Measurements from ENCODE around the gene OLR1. TPM values are rescaled to one million over a fixed set of nuclear protein-coding genes. Genes with fewer than 3 reads are reported as not detected.

OLR1 gene
- total RNA-seq, 1 donor from 2014 or later, result 0.55 TPM

- H3K9me3 ChIP-seq (replicated peaks), result no peaks in the 10 kb centered on the region
- H3K27me3 ChIP-seq (ENCODE audit: low read depth), result no peaks in the 10 kb centered on the region
- no peaks in the 10 kb centered on the region for H3K36me3 ChIP-seq
- DNase-seq, result no peak
- no peak overlapping the region for H3K4me3 ChIP-seq
- peaks cover 22% of the 10 kb centered on the region for H3K4me1 ChIP-seq
- TF ChIP-seq CTCF (IDR thresholded peaks at IDR 0.05; ENCODE audit: borderline replicate concordance), result no peak
- intact Hi-C loops (cut with micrococcal nuclease), result no loop called here
- H3K27ac ChIP-seq (replicated peaks), result no peak overlapping the region
Observed at GRCh38 chr12:10155966-10156365, 16.0 kb downstream of the OLR1 start.

- Histone ChIP-seq H3K27me3 (ENCODE audit: low read depth) (no peaks in the 10 kb centered on the region), H3K4me3 (peak overlapping the region; percentile 71), H3K4me1 (peaks cover 14% of the 10 kb centered on the region), H3K27ac (replicated peaks) (peak overlapping the region; percentile 86), H3K9me3 (replicated peaks) (no peaks in the 10 kb centered on the region), H3K36me3 (no peaks in the 10 kb centered on the region)
- TF ChIP-seq CTCF (IDR thresholded peaks at IDR 0.05; ENCODE audit: borderline replicate concordance), result no peak
- intact Hi-C loops (cut with micrococcal nuclease), result no loop called here
- no peak for DNase-seq
Observed at GRCh38 chr12:10154145-10154496, 17.8 kb downstream of the OLR1 start.

- TF ChIP-seq CTCF (IDR thresholded peaks at IDR 0.05; ENCODE audit: borderline replicate concordance), result peak; percentile 84
- intact Hi-C loops (cut with micrococcal nuclease), result loop anchor here (2.0 kb wide), 1 partner anchor 37 kb away; no protein-coding TSS in a partner anchor
- H3K27me3 ChIP-seq (ENCODE audit: low read depth), result no peaks in the 10 kb centered on the region
Observed at GRCh38 chr12:10153271-10154144, 18.4 kb downstream of the OLR1 start.

GRCh38 chr12:10151621-10152020 lies 20.3 kb downstream of the OLR1 start:
- H3K4me3 ChIP-seq, result no peak overlapping the region
- no peaks in the 10 kb centered on the region for H3K9me3 ChIP-seq (replicated peaks)
- no peak for DNase-seq
- no peak for TF ChIP-seq CTCF (IDR thresholded peaks at IDR 0.05; ENCODE audit: borderline replicate concordance)
- intact Hi-C loops (cut with micrococcal nuclease), result loop anchor here (2.0 kb wide), 1 partner anchor 39 kb away; no protein-coding TSS in a partner anchor
- H3K36me3 ChIP-seq, result no peaks in the 10 kb centered on the region
- no peaks in the 10 kb centered on the region for H3K27me3 ChIP-seq (ENCODE audit: low read depth)
- peaks cover 14% of the 10 kb centered on the region for H3K4me1 ChIP-seq
- H3K27ac ChIP-seq (replicated peaks), result no peak overlapping the region

More at GRCh38 chr12:10153271-10154144, 18.4 kb downstream of the OLR1 start:
- Histone ChIP-seq H3K36me3 (no peaks in the 10 kb centered on the region), H3K9me3 (replicated peaks) (no peaks in the 10 kb centered on the region), H3K4me1 (peaks cover 14% of the 10 kb centered on the region), H3K4me3 (peak overlapping the region; percentile 71), H3K27ac (replicated peaks) (peak overlapping the region; percentile 86)
- peak; percentile 61 for DNase-seq

- TF ChIP-seq CTCF (IDR thresholded peaks at IDR 0.05; ENCODE audit: borderline replicate concordance), result no peak
- Histone ChIP-seq H3K27ac (replicated peaks) (no peak overlapping the region), H3K36me3 (no peaks in the 10 kb centered on the region), H3K4me3 (no peak overlapping the region), H3K27me3 (ENCODE audit: low read depth) (no peaks in the 10 kb centered on the region), H3K4me1 (peaks cover 15% of the 10 kb centered on the region), H3K9me3 (replicated peaks) (no peaks in the 10 kb centered on the region)
- intact Hi-C loops (cut with micrococcal nuclease), result no loop called here
- DNase-seq, result no peak
Observed at GRCh38 chr12:10147714-10148403, 24.1 kb downstream of the OLR1 start.

All from left ventricle myocardium inferior (tissue), 1 donor.